Memory B cell (primary cell): ENCODE data around the gene LRRC32.
"Not testable (repeated sequence)": the region's sequence is repeated elsewhere in the genome, so short reads cannot be mapped to it uniquely, and the experiment has no call there.

Experiments used
- ATAC-seq: fragments of 150-1000 bp; cut with Tn5 transposase; 2 replicates; pipeline ENCODE4 v1.10.0; 2021; ENCODE audit warnings: low read depth, mild to moderate bottlenecking, moderate library complexity
- DNase-seq, 2 donors: peaks; one replicate each; pipeline ENCODE4 v3.0.0; 2022; ENCODE audit warnings: low spot score in 2 of 2
- H3K27ac Mint-ChIP-seq: one replicate; pipeline ENCODE4 v1.8.0; 2022; ENCODE audit warnings: mild to moderate bottlenecking, moderate library complexity, mixed read lengths
- H3K27me3 Mint-ChIP-seq: one replicate; pipeline ENCODE4 v1.8.0; 2022; ENCODE audit warnings: mixed read lengths
- H3K36me3 Mint-ChIP-seq: one replicate; pipeline ENCODE4 v1.8.0; 2022; ENCODE audit warnings: mild to moderate bottlenecking, mixed read lengths
- H3K4me1 Mint-ChIP-seq: one replicate; pipeline ENCODE4 v1.8.0; 2022; ENCODE audit warnings: mixed read lengths
- H3K4me3 Mint-ChIP-seq: one replicate; pipeline ENCODE4 v1.8.0; 2022; ENCODE audit warnings: mild to moderate bottlenecking, moderate library complexity, mixed read lengths
- H3K9me3 Mint-ChIP-seq: one replicate; pipeline ENCODE4 v1.8.0; 2022; ENCODE audit warnings: mixed read lengths

The LRRC32 gene

DNA sequence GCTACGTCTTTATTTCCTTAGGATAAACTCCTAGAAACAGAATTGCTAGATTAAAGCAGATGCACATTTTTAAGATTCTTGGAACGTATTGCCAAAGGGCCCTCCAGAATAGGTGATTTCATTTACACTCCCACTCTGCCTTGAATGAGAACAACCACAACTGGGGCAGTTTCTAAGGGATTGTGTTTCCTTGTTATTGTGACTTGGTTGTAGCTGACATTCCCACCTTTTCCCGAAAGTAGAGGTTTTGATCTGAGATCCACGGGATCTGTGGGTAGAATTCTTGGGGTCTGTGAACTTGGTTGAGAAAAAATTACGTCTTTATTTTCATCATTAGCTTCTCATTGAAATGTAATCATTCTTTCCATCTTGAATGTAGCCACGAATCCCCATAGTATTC is 21.5 kb downstream of the LRRC32 start:
- ATAC-seq = no peak
- H3K9me3 Mint-ChIP-seq = peaks cover 12% of the 10 kb centered on the region
- no peaks in the 10 kb centered on the region for H3K4me1 Mint-ChIP-seq
- H3K27me3 Mint-ChIP-seq = peaks cover 31% of the 10 kb centered on the region
- H3K36me3 Mint-ChIP-seq = no peaks in the 10 kb centered on the region
- no peak for DNase-seq
- no peak overlapping the region for H3K4me3 Mint-ChIP-seq
- H3K27ac Mint-ChIP-seq = no peak overlapping the region

DNA sequence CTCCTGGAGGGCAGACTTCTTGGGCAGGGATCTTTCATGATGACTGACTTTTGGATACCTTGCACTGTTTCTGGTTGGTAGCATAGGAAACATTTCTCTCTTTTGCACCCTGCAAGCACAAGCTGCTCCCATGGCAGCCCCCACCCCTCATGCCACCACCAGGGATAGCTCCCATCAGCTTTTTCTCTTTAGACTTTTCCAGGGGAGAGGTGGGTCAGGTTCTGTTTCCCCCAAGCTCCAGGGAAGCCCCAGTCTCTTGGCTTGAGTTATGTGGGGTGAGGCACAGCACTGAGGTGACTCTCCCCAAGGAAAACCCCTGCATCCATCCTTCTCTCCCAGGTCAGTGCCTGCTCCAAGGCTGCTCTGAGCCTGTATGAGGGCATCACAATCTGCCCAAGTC is 22.5 kb downstream of the LRRC32 start:
- no peaks in the 10 kb centered on the region for H3K36me3 Mint-ChIP-seq
- H3K4me3 Mint-ChIP-seq = no peak overlapping the region
- no peak overlapping the region for H3K27ac Mint-ChIP-seq
- H3K9me3 Mint-ChIP-seq = peaks cover 12% of the 10 kb centered on the region
- no peak for ATAC-seq
- DNase-seq = no peak
- peaks cover 25% of the 10 kb centered on the region for H3K27me3 Mint-ChIP-seq
- H3K4me1 Mint-ChIP-seq = no peaks in the 10 kb centered on the region

DNA sequence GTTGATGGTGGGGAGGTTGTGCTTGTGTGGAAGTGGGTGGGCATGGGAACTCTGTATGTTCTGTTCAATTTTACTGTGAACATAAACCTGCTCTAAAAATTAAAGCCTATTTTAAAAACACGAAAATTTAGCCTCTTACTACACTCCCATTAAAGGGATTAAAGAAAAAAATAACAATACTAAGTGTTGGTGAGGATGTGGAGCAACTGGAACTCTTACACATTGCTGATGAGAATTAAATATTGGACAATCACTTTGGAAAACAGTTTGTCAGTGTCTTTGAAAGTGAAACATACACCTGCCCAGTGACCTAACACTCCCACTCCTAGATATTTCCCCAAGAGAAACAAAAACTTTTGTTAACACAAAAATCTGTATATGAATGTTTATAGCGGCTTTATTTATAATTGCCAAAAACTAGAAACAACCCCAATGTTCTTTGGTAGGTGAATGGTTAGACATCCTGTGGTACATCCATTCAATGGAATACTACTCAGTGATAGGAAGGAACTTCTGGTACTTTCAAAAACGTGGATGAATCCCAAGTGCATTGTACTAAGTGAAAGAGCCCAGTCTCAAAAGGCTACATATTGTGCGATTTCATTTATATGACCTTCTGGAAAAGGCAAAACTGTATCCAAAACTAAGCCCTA is 23.5 kb downstream of the LRRC32 start:
- ATAC-seq = no peak
- Mint-ChIP-seq H3K4me3 (no peak overlapping the region), H3K27ac (no peak overlapping the region), H3K27me3 (peaks cover 29% of the 10 kb centered on the region), H3K4me1 (peaks cover 2% of the 10 kb centered on the region), H3K36me3 (no peaks in the 10 kb centered on the region), H3K9me3 (peaks cover 12% of the 10 kb centered on the region)
- no peak for DNase-seq

DNA sequence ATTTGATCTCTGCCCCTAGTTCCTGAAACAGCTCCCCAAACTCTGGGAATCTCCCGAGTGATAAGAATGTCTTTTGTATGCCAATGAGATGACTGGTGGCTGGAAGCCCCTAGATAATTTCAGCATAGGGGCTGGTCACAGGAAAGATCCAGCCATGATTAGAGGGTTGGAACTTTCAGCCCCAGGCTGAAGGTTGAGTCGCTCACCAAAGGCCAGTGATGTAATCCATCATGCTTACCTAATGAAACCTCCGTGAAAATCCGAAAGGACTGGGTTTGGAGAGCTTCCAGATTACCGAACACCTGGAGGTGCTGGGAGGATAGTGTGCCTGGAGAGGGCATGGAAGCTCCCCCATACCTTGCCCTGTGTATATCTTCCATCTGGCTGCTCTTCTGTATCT is 26.0 kb downstream of the LRRC32 start:
- DNase-seq = no peak
- Mint-ChIP-seq H3K36me3 (no peaks in the 10 kb centered on the region), H3K9me3 (peaks cover 10% of the 10 kb centered on the region), H3K4me1 (peaks cover 9% of the 10 kb centered on the region), H3K27me3 (peaks cover 33% of the 10 kb centered on the region), H3K27ac (no peak overlapping the region), H3K4me3 (no peak overlapping the region)
- no peak for ATAC-seq

DNA sequence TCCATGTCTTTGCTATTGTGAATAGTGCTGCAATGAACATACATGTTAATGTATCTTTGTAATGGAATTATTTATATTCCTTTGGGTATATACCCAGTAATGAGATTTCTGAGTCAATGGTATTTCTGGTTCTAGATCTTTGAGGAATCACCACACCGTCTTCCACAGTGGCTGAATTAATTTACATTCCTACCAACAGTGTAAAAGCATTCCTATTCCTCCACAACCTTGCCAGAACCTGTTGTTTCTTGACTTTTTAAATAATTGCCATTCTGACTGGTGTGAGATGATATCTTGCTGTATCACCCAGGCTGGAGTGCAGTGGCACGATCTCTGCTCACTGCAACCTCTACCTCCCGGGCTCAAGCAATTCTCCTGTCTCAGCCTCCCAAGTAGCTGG is 26.8 kb downstream of the LRRC32 start:
- not testable (repeated sequence) for H3K4me3 Mint-ChIP-seq, H3K36me3 Mint-ChIP-seq, DNase-seq, ATAC-seq, H3K27ac Mint-ChIP-seq
- Mint-ChIP-seq H3K9me3 (peaks cover 10% of the 10 kb centered on the region), H3K4me1 (peaks cover 16% of the 10 kb centered on the region), H3K27me3 (peaks cover 30% of the 10 kb centered on the region)

DNA sequence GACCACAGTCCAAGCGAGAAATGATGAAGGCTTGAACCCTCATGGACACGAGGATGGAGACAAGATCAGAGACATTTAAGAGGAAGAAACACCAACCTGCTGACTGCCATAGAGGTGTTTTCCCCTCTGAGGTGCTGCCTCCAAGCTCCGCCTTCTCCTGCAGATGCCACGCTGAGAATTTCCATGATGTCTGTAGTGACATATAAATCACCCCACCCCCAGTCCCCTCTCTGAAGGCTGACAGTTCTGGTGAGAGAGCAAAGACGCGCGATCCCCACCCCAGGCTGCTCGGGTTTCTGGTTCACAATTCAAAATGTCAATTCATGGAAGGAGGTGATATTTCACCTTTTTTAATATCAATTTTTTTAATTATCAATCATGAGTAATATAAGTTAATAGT is 28.2 kb downstream of the LRRC32 start:
- Mint-ChIP-seq H3K27ac (peak overlapping the region; percentile 40), H3K9me3 (peaks cover 9% of the 10 kb centered on the region), H3K4me1 (peaks cover 28% of the 10 kb centered on the region), H3K4me3 (no peak overlapping the region), H3K27me3 (peaks cover 27% of the 10 kb centered on the region), H3K36me3 (no peaks in the 10 kb centered on the region)
- DNase-seq (peak in 1 of 2 donors; percentile 42), ATAC-seq (peak; percentile 59)

DNA sequence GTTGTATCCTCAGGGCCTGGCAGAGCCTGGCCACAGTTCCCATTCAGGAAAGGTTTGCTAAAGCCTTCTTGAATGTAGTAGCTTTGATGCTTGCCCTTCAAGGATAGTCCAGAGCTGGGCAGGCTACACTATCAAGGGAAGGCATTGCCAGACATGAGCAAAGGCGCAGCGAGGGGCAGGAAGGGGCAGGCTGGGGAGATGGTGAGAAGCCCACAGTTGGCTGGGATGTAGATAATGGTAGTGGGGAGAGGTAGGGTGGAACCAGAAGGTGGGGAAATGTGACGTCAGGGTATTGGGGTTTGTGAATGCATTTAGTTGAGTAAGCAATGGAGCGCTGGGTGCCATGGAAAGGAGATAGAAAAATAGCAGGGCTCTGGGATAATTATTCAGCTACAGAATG is 28.6 kb downstream of the LRRC32 start:
- H3K27ac Mint-ChIP-seq = peak overlapping the region; percentile 40
- peaks cover 25% of the 10 kb centered on the region for H3K27me3 Mint-ChIP-seq

DNA sequence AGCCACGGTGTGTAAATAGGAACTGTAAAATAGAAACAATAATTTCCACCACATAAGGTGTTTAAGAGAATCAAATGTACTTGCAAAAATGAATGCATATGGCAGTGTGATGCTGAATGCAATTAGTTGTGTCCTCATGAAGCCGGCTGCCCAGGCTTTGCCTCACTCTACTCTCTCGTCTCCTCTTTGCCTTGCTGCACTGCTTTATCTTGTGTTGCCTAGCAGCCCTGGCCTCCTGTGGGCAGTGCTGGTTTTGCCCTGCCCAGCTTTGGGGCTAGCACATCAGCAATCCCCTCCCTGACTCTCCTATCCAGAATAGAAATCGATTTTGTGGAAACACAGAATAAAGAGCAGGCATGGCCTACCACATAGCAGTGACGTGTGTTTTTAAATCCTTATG is 30.0 kb downstream of the LRRC32 start:
- peaks cover 40% of the 10 kb centered on the region for H3K4me1 Mint-ChIP-seq

More for the DNA sequence above, 28.6 kb downstream of the LRRC32 start:
- Mint-ChIP-seq H3K36me3 (no peaks in the 10 kb centered on the region), H3K4me3 (no peak overlapping the region), H3K9me3 (peaks cover 6% of the 10 kb centered on the region), H3K4me1 (peaks cover 31% of the 10 kb centered on the region)
- no peak for ATAC-seq
- DNase-seq = no peak

DNA sequence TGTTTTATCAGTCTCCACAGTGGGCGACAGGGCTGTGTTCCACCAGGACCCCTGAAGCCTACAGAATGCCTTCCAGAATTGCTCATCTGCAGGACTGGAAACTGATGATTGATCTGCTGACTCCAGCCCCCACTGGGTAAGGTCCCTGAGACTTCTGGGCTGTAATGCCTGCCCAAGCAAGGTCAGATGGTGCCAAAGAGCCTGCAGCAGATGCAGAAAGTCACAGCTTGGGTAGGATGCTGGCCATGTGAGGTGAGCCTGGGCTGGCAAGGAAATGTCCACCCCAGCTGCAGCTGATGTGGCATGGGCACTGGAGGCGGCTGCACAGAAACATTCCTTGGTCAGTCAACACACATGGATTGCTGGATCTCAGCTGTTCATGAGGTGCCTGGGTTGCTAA is 30.9 kb downstream of the LRRC32 start:
- no peaks in the 10 kb centered on the region for H3K9me3 Mint-ChIP-seq
- no peak for ATAC-seq
- H3K27me3 Mint-ChIP-seq = peaks cover 18% of the 10 kb centered on the region
- H3K27ac Mint-ChIP-seq = peak overlapping the region; percentile 94
- no peaks in the 10 kb centered on the region for H3K36me3 Mint-ChIP-seq
- no peak for DNase-seq
- H3K4me3 Mint-ChIP-seq = no peak overlapping the region
- H3K4me1 Mint-ChIP-seq = peaks cover 44% of the 10 kb centered on the region

More for the DNA sequence above, 30.0 kb downstream of the LRRC32 start:
- no peaks in the 10 kb centered on the region for H3K36me3 Mint-ChIP-seq
- no peak overlapping the region for H3K4me3 Mint-ChIP-seq
- no peaks in the 10 kb centered on the region for H3K9me3 Mint-ChIP-seq
- H3K27me3 Mint-ChIP-seq = peaks cover 18% of the 10 kb centered on the region
- DNase-seq = no peak
- no peak for ATAC-seq
- H3K27ac Mint-ChIP-seq = peak overlapping the region; percentile 35

DNA sequence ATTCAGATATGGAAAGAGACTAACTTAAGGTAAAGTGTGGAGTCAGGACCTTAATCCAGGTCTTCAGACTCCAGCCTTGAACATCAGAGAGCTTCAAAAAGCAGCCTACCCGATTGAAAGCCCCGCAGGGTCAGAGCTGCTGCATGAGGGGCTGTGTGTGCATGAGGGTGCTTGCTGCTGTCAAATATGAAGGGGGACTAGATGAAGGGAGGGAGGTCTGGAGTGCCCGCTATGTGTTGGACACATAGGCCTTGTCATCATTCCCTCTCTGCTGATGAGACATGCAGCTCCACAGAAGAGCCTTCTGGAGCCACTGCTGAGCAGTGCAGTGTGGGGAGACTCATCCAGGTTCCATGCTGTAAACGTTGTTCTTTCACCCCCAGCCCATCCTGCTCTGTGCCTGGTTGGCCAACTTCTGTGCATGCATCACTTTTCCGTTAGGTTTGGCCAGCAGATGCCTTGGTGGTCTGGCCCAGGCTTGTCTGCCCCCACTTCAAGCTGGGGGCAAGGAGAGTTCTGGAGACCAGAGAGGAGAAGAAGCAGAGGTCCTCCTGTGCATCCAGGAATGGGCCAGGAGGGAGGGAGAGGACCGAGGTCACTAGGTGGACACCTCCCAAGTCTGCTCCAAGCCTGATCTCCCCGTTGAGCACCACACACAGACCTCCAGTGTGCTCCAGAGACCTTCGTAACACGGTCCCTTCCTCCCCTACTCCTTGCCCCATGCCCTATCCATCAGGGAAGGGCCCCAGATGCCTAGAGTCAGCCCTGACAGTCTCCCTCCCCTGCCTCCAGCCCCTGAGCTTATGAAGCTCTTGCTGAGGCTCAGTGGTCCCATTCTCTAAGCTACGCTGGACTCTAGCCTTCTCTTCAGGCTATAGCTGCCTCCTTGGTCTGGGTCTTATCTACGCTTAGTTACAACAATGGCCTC is 32.0 kb downstream of the LRRC32 start:
- DNase-seq (no peak), ATAC-seq (no peak)
- Mint-ChIP-seq H3K27ac (peak overlapping the region; percentile 94), H3K36me3 (no peaks in the 10 kb centered on the region), H3K4me3 (no peak overlapping the region), H3K27me3 (peaks cover 15% of the 10 kb centered on the region), H3K9me3 (no peaks in the 10 kb centered on the region), H3K4me1 (peaks cover 44% of the 10 kb centered on the region)

DNA sequence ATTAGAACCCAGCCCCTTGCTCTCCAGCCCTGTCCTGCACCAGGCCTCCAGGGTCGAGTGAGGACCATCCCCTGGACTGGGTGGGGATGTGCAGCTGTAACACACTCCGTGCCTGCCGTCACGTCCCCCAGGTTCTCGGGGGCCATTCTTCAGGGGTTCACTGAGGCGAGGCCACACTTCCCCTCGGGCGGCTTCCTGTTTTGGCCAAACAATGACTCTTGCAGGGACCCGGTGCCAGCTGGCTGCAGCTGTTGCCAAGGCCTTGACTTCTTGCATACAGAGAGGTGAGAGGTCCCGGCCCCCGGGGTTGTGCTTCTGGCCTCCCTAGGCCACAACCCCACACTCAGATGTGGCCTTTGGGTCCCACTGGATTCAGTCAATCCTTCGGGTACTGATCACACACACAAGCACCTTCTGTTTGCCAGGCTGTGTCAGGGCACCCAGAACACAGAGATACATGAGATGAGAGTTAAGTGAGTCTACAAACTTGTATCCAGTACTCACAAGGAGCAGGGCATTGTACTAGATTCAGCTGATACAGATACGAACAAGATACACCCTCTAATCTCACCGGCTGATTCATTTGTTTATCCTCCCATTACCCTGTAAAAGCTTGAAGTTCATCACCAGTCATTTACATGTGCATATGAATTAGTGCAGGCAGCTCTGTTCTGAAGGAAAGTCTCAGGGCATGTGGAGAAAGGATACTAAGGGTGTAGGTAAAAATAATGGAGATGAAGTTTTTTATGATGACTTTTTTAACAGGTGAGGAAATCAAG is 32.9 kb downstream of the LRRC32 start:
- Mint-ChIP-seq H3K27me3 (peaks cover 10% of the 10 kb centered on the region), H3K36me3 (no peaks in the 10 kb centered on the region), H3K9me3 (no peaks in the 10 kb centered on the region), H3K27ac (peak overlapping the region; percentile 94), H3K4me1 (peaks cover 44% of the 10 kb centered on the region), H3K4me3 (peak overlapping the region; percentile 76)
- DNase-seq (peak; percentile 72 to 85), ATAC-seq (peak; percentile 92)

DNA sequence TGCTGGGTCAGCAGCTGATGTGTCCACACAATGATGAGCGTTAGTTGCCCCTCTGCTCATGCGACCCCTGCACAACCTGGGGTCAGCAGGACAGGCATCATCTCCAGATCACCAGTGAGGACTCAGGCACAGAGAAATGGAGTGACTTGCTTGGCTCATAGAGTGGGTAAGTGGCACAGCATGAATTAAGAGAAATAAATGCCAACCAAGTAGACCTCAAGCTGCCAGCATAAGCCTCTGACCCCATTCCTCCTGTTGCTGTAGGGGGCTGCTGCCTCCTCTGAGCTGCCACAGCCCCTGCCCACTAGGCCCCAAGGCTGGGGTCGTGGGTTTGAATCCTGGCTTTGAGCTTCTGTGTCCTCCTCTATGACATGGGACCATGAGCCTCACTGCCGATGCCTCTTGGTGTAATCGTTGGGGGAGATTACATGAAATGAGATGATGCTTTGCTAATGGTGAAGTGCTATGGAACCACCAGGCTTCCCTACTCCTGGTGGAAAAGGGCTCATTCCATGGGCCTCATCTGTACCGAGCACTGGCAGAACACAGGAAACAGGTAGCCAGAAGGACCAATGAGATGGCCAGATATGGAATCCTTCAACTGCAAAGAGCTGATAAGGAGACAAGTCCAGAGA is 33.6 kb downstream of the LRRC32 start:
- Mint-ChIP-seq H3K4me1 (peaks cover 41% of the 10 kb centered on the region), H3K36me3 (no peaks in the 10 kb centered on the region), H3K27ac (peak overlapping the region; percentile 94), H3K27me3 (peaks cover 8% of the 10 kb centered on the region), H3K4me3 (peak overlapping the region; percentile 58), H3K9me3 (no peaks in the 10 kb centered on the region)
- no peak for DNase-seq
- no peak for ATAC-seq

DNA sequence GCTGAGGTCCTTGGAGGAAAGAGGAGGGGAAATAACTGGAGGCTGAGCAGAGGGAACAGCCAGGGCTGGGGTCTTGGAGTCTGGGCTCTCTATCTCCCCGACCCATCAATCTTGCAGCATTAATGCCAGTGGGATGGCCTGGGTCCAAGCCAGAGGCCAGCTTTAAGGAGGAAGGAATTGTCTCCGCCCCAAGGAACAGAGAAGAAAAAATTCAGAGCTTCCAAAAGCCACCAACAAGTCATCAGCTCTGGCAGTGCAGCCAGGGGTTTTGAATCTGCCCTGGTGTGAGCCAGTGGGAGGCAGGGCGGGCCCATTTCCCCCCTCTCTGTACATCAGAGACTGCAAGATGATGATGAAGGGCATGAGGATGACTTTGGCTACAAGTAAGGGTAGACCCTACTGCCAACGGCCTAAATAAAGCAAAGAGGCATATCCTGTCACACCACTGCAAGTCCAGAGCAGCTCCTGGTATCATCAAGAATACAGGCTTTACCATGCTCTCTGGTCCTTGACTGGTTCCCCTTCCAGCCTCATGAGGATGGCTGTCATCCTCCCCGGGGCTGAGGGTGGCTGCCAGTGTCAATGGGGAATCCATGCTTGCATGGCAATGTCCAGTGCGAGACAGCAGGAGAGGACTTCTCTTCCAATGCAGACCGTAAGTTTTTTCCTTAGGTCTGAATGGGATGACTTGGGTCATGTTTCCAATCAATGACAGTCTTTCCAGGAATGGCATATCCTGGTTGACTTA is 34.4 kb downstream of the LRRC32 start:
- Mint-ChIP-seq H3K27me3 (peaks cover 5% of the 10 kb centered on the region), H3K4me3 (no peak overlapping the region), H3K27ac (peak overlapping the region; percentile 94), H3K4me1 (peaks cover 38% of the 10 kb centered on the region), H3K9me3 (no peaks in the 10 kb centered on the region), H3K36me3 (no peaks in the 10 kb centered on the region)
- ATAC-seq (no peak), DNase-seq (no peak)
